A549 (cell line): ENCODE data around the gene HOXB3. TPM values are rescaled to one million over a fixed set of nuclear protein-coding genes. Genes with fewer than 3 reads are reported as not detected.

Experiments used
- ATAC-seq, 2 experiments: fragments of 200-7000 bp in 1 of 2; fragments of >200 bp in 1 of 2; cut with Nextera tagmentation in 1 of 2; cut with Tn5 transposase in 1 of 2; 3 replicates each; pipeline versions ENCODE4 v1.8.0 to v1.9.1; 2018 to 2020; ENCODE audit warnings: mild to moderate bottlenecking in 1 of 2, moderate library complexity in 1 of 2
- CTCF ChIA-PET: fragments of 300-600 bp; sonication (Branson Sonifier 250); formaldehyde crosslinking; extraction: SDS; loops from one replicate; lab custom pipeline; 2021; ENCODE audit warnings: antibody characterized with exemption, inconsistent platforms; lab: Yijun Ruan, JAX
- POLR2A ChIA-PET: fragments of 350-600 bp; formaldehyde crosslinking; extraction: SDS; loops from one replicate; lab custom pipeline; 2021; ENCODE audit warnings: antibody characterized with exemption, inconsistent platforms; lab: Yijun Ruan, JAX
- DNase-seq, 2 experiments: peaks; one replicate each; pipeline versions ENCODE4 v3.0.0 to v3.0.0-alpha.2; 2011 to 2016; ENCODE audit warnings: low read depth in 1 of 2, low spot score in 1 of 2
- FAIRE-seq: peaks from 2 replicates; lab custom pipeline; 2011; peaks lifted over from hg19 to GRCh38; lab: Jason Lieb, UNC
- H3K27ac ChIP-seq, 2 experiments: fragments of >200 bp; sonication (Bioruptor Twin); formaldehyde crosslinking; 3 replicates each; pipeline ENCODE4 v1.5.1; 2016 to 2017
- H3K4me1 ChIP-seq: fragments of >200 bp; sonication (Bioruptor Twin); formaldehyde crosslinking; 3 replicates; pipeline ENCODE4 v1.6.1; 2016
- H3K4me2 ChIP-seq: fragments of >200 bp; sonication (Bioruptor Twin); formaldehyde crosslinking; 3 replicates; pipeline ENCODE4 v1.6.1; 2016
- H3K4me3 ChIP-seq: fragments of >200 bp; sonication (Bioruptor Twin); formaldehyde crosslinking; 3 replicates; pipeline ENCODE4 v1.5.1; 2016
- H3K9me3 ChIP-seq: fragments of >200 bp; sonication (Bioruptor Twin); formaldehyde crosslinking; 3 replicates; pipeline ENCODE4 v1.6.1; 2016
- CBX2 ChIP-seq: fragments of 200-600 bp; sonication (generic); IDR thresholded peaks from 2 replicates; pipeline ENCODE4 v1.6.1; 2016; ENCODE audit warnings: low read depth, mild to moderate bottlenecking, borderline replicate concordance
- EHMT2 ChIP-seq: fragments of 200-600 bp; sonication (generic); IDR thresholded peaks from 2 replicates; pipeline ENCODE4 v1.6.1; 2016; ENCODE audit warnings: antibody characterized with exemption, low read depth, mild to moderate bottlenecking, moderate library complexity
- FOSL2 ChIP-seq, 2 experiments: fragments of 450-650 bp in 1 of 2; fragments of >200 bp in 1 of 2; sonication (Bioruptor Twin) in 1 of 2; formaldehyde crosslinking; IDR thresholded peaks; 2 replicates each; pipeline versions ENCODE4 v1.5.0 to v1.6.1; 2016 to 2020; ENCODE audit warnings: mild to moderate bottlenecking in 1 of 2, moderate library complexity in 1 of 2
- FOXS1 ChIP-seq: fragments of 250-450 bp; sonication (Bioruptor Pico); IDR thresholded peaks from 2 replicates; pipeline ENCODE4 v1.5.0; 2020; ENCODE audit warnings: mild to moderate bottlenecking, moderate library complexity
- GATA3 ChIP-seq: IDR thresholded peaks from 2 replicates; pipeline ENCODE4 v1.6.1; 2012; ENCODE audit warnings: borderline replicate concordance
- HES2 ChIP-seq: fragments of >200 bp; sonication (Bioruptor Twin); formaldehyde crosslinking; IDR thresholded peaks from 2 replicates; pipeline ENCODE4 v1.6.1; 2016
- HMGXB4 ChIP-seq: fragments of 250-450 bp; sonication (Bioruptor Pico); IDR thresholded peaks from 2 replicates; pipeline ENCODE4 v1.5.0; 2021; ENCODE audit warnings: mild to moderate bottlenecking, moderate library complexity, borderline replicate concordance
- HOXA7 ChIP-seq: fragments of 250-450 bp; sonication (Bioruptor Pico); IDR thresholded peaks from 2 replicates; pipeline ENCODE4 v1.5.0; 2020; ENCODE audit warnings: mild to moderate bottlenecking, moderate library complexity
- HOXB13 ChIP-seq: fragments of 250-450 bp; sonication (Bioruptor Pico); IDR thresholded peaks from 2 replicates; pipeline ENCODE4 v1.5.0; 2020; ENCODE audit warnings: low read depth, mild to moderate bottlenecking, moderate library complexity
- HOXB5 ChIP-seq: fragments of 250-450 bp; sonication (Bioruptor Pico); IDR thresholded peaks from 2 replicates; pipeline ENCODE4 v1.5.0; 2020; ENCODE audit warnings: mild to moderate bottlenecking, moderate library complexity
- JUN ChIP-seq, 2 experiments: fragments of >200 bp; sonication (Bioruptor Twin); formaldehyde crosslinking; IDR thresholded peaks; 2 replicates in 1 of 2; 3 replicates in 1 of 2; pipeline ENCODE4 v1.6.1; 2016 to 2017
- MAFK ChIP-seq: fragments of 450-650 bp; IDR thresholded peaks from 2 replicates; pipeline ENCODE4 v1.6.1; 2014; ENCODE audit not compliant: partially characterized antibody
- MAZ ChIP-seq: fragments of 150-350 bp; IDR thresholded peaks from 2 replicates; pipeline ENCODE4 v1.6.1; 2014; ENCODE audit warnings: antibody characterized with exemption, low read depth, low read length, borderline replicate concordance
- NFE2L2 ChIP-seq: fragments of 150-350 bp; conservative IDR thresholded peaks from 2 replicates; pipeline ENCODE4 v1.6.1; 2014; ENCODE audit warnings: low read length
- NPAS2 ChIP-seq: fragments of 250-450 bp; sonication (Bioruptor Pico); IDR thresholded peaks from 2 replicates; pipeline ENCODE4 v1.8.0; 2022; ENCODE audit warnings: mild to moderate bottlenecking, moderate library complexity, borderline replicate concordance
- PBX3 ChIP-seq: IDR thresholded peaks from 2 replicates; pipeline ENCODE4 v1.6.1; 2012
- POLR2A ChIP-seq: IDR thresholded peaks from 2 replicates; pipeline ENCODE4 v1.6.1; 2012; ENCODE audit warnings: mild to moderate bottlenecking, low read length
- RNF2 ChIP-seq: fragments of 200-600 bp; sonication (generic); IDR thresholded peaks from 2 replicates; pipeline ENCODE4 v1.6.1; 2016; ENCODE audit warnings: low read depth, mild to moderate bottlenecking, antibody characterized with exemption, moderate library complexity, borderline replicate concordance
- TFCP2L1 ChIP-seq: fragments of 250-450 bp; sonication (Bioruptor Pico); IDR thresholded peaks from 2 replicates; pipeline ENCODE4 v1.5.0; 2021; ENCODE audit warnings: mild to moderate bottlenecking
- ZC3H11A ChIP-seq: fragments of 450-650 bp; IDR thresholded peaks from 2 replicates; pipeline ENCODE4 v1.6.1; 2014; ENCODE audit warnings: antibody characterized with exemption, mild to moderate bottlenecking
- WGBS: methylation state at CpG from one replicate; pipeline ENCODE4 v1.1.6; 2017; ENCODE audit errors: missing lambda C conversion rate; 5-methylcytosine and 5-hydroxymethylcytosine counted together
- polyA plus RNA-seq, 4 experiments: library from polyadenylated mRNA; depleted of rRNA in 3 of 4; stranded (reverse); fragments of >200 nt; fragmentation: RNase III in 1 of 4; extraction: RNeasy Plus Mini Kit Qiagen cat#74134 plus additional on column Dnase treatment in 1 of 4; gene quantifications; 2 replicates in 3 of 4; 3 replicates in 1 of 4; pipeline ENCODE4 v1.2.3, GENCODE V29; 2011 to 2017
- TF ChIP-seq, protein P1 (sequence below): IDR thresholded peaks from 2 replicates; pipeline ENCODE4 v1.6.1; 2012; ENCODE audit warnings: low read depth, borderline replicate concordance
- TF ChIP-seq, protein P2 (sequence below): fragments of 450-650 bp; IDR thresholded peaks from 2 replicates; pipeline ENCODE4 v1.6.1; 2014; ENCODE audit warnings: antibody characterized with exemption
- TF ChIP-seq, protein P3 (sequence below): fragments of 150-350 bp; IDR thresholded peaks from 2 replicates; pipeline ENCODE4 v1.6.1; 2014; ENCODE audit warnings: low read depth, mild to moderate bottlenecking, low read length

Gene HOXB3
- polyA plus RNA-seq, 2 of the 4 experiments (the other 2 are of a cell fraction) = 8.6 to 17.0 TPM

- Histone ChIP-seq H3K4me1 (peaks cover 18% of the 10 kb centered on the region; the same call in 2 of the 3 replicates), H3K9me3 (no peaks in the 10 kb centered on the region), H3K4me2 (no peak overlapping the region), H3K4me3 (no peak overlapping the region), H3K27ac (no peak overlapping the region)
- ATAC-seq = no peak
- WGBS = 90% methylated on average over 5 of the region's 5 CpGs
- CTCF ChIA-PET = interaction anchor here (1.0 to 5.8 kb wide), 5 partner anchors 9 to 176 kb away, joined by 3 to 118 read pairs (median 3); no protein-coding TSS in a partner anchor
- TF ChIP-seq RNF2 (no peak), GATA3 (no peak), MAFK (no peak), NPAS2 (CRISPR knock-in tag) (no peak), POLR2A (no peak), JUN (IDR thresholded peaks at IDR 0.05) (no peak)
- TF ChIP-seq, protein P1, sequence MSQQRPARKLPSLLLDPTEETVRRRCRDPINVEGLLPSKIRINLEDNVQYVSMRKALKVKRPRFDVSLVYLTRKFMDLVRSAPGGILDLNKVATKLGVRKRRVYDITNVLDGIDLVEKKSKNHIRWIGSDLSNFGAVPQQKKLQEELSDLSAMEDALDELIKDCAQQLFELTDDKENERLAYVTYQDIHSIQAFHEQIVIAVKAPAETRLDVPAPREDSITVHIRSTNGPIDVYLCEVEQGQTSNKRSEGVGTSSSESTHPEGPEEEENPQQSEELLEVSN = no peak
- no peak for DNase-seq
- POLR2A ChIA-PET = no interaction called here
- FAIRE-seq = no peak
These were observed 39.3 kb upstream of the HOXB3 start for GRCh38 chr17:48629411-48629759.

GRCh38 chr17:48628649-48629410, 38.8 kb upstream of the HOXB3 start:
- DNase-seq = no peak
- Histone ChIP-seq H3K9me3 (no peaks in the 10 kb centered on the region), H3K4me1 (peaks cover 23% of the 10 kb centered on the region; the same call in 2 of the 3 replicates), H3K27ac (no peak overlapping the region), H3K4me2 (no peak overlapping the region), H3K4me3 (no peak overlapping the region)
- FAIRE-seq = no peak
- ChIA-PET POLR2A (no interaction called here), CTCF (interaction anchor here (0.6 to 5.8 kb wide), 5 partner anchors 9 to 176 kb away, joined by 3 to 118 read pairs (median 3); no protein-coding TSS in a partner anchor)
- WGBS = 89% methylated on average over 5 of the region's 5 CpGs
- ATAC-seq = no peak
- TF ChIP-seq TFCP2L1 = no peak
- TF ChIP-seq, protein P2, sequence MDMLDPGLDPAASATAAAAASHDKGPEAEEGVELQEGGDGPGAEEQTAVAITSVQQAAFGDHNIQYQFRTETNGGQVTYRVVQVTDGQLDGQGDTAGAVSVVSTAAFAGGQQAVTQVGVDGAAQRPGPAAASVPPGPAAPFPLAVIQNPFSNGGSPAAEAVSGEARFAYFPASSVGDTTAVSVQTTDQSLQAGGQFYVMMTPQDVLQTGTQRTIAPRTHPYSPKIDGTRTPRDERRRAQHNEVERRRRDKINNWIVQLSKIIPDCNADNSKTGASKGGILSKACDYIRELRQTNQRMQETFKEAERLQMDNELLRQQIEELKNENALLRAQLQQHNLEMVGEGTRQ = no peak
- no peak for TF ChIP-seq FOXS1 (CRISPR knock-in tag)
- TF ChIP-seq FOSL2 (IDR thresholded peaks at IDR 0.05) = no peak
- TF ChIP-seq FOSL2 (CRISPR knock-in tag; IDR thresholded peaks at IDR 0.05) = no peak
- no peak for TF ChIP-seq POLR2A
- TF ChIP-seq HOXB13 (CRISPR knock-in tag) = no peak
- TF ChIP-seq EHMT2 = no peak
- no peak for TF ChIP-seq PBX3
- no peak for TF ChIP-seq CBX2
- TF ChIP-seq HOXB5 = no peak
- TF ChIP-seq, protein P3, sequence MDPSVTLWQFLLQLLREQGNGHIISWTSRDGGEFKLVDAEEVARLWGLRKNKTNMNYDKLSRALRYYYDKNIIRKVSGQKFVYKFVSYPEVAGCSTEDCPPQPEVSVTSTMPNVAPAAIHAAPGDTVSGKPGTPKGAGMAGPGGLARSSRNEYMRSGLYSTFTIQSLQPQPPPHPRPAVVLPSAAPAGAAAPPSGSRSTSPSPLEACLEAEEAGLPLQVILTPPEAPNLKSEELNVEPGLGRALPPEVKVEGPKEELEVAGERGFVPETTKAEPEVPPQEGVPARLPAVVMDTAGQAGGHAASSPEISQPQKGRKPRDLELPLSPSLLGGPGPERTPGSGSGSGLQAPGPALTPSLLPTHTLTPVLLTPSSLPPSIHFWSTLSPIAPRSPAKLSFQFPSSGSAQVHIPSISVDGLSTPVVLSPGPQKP = no peak
- TF ChIP-seq NFE2L2 = no peak
- TF ChIP-seq JUN (IDR thresholded peaks at IDR 0.05) = no peak
- TF ChIP-seq ZC3H11A = no peak
- no peak for TF ChIP-seq RNF2
- TF ChIP-seq HOXA7 (CRISPR knock-in tag) = no peak
- TF ChIP-seq HES2 = no peak
- no peak for TF ChIP-seq HMGXB4 (CRISPR knock-in tag)
- TF ChIP-seq GATA3 = no peak
- no peak for TF ChIP-seq MAZ
